Spleen (tissue), 11 donors: ENCODE data around the gene UAP1. TPM values are rescaled to one million over a fixed set of nuclear protein-coding genes. Genes with fewer than 3 reads are reported as not detected.

Experiments used
- DNase-seq: peaks from one replicate; pipeline ENCODE4 v3.0.0-alpha.2; 2020
- H3K27ac ChIP-seq, 8 donors: fragments of 200-600 bp; sonication (generic) in 7 of 8; 1 replicate in 4 of 8; 2 replicates in 4 of 8; pipeline versions ENCODE4 v1.5.0 to v1.8.0; 2016 to 2021; ENCODE audit warnings: inconsistent platforms in 4 of 8, mild to moderate bottlenecking in 4 of 8, moderate library complexity in 1 of 8
- H3K27me3 ChIP-seq, 7 donors: fragments of 200-600 bp; sonication (generic) in 6 of 7; replicated peaks in 1 of 7; 1 replicate in 4 of 7; 2 replicates in 3 of 7; pipeline versions ENCODE4 v1.5.0 to v1.8.0; 2016 to 2021; ENCODE audit warnings: inconsistent platforms in 3 of 7, mild to moderate bottlenecking in 1 of 7
- H3K36me3 ChIP-seq, 6 donors: fragments of 200-600 bp; sonication (generic) in 5 of 6; 1 replicate in 4 of 6; 2 replicates in 2 of 6; pipeline versions ENCODE4 v1.5.0 to v1.8.0; 2016 to 2021; ENCODE audit warnings: inconsistent platforms in 2 of 6
- H3K4me1 ChIP-seq, 6 donors: fragments of 200-600 bp; sonication (generic) in 5 of 6; 1 replicate in 3 of 6; 2 replicates in 3 of 6; pipeline versions ENCODE4 v1.5.0 to v1.8.0; 2016 to 2021; ENCODE audit warnings: inconsistent platforms in 3 of 6
- H3K4me3 ChIP-seq, 8 donors: fragments of 200-600 bp; sonication (generic) in 7 of 8; 1 replicate in 4 of 8; 2 replicates in 4 of 8; pipeline versions ENCODE4 v1.5.0 to v1.8.0; 2016 to 2021; ENCODE audit warnings: inconsistent platforms in 4 of 8, mild to moderate bottlenecking in 4 of 8, moderate library complexity in 2 of 8
- H3K9me3 ChIP-seq, 8 donors: fragments of 200-600 bp; sonication (generic) in 7 of 8; 1 replicate in 4 of 8; 2 replicates in 4 of 8; pipeline versions ENCODE4 v1.5.0 to v1.8.0; 2016 to 2021; ENCODE audit warnings: inconsistent platforms in 4 of 8
- POLR2A ChIP-seq, 3 donors: fragments of 450-650 bp; IDR thresholded peaks; one replicate each; pipeline ENCODE4 v1.5.1; 2017; ENCODE audit warnings: antibody characterized with exemption in 3 of 3, mild to moderate bottlenecking in 1 of 3
- POLR2AphosphoS5 ChIP-seq, 3 donors: sonication (generic); formaldehyde crosslinking; IDR thresholded peaks; one replicate each; pipeline ENCODE4 v1.5.1; 2017; ENCODE audit warnings: antibody characterized with exemption in 3 of 3
- WGBS, 5 donors: extraction: QIAGEN DNeasy Blood & Tissue Kit in 3 of 5; methylation state at CpG; one replicate each; pipeline versions ENCODE4 v1.1.5 to v1.1.7; 2013 to 2018; 5-methylcytosine and 5-hydroxymethylcytosine counted together
- intact Hi-C: fragments of 100-400 bp; cut with DNase I; formaldehyde crosslinking; loops from one replicate; pipeline ENCODE4 v1.15.0; 2023; ENCODE audit warnings: low total_unique reads
- polyA plus RNA-seq, 3 donors: library from polyadenylated mRNA; stranded (reverse); fragments of 200-250 nt; gene quantifications; one replicate each; pipeline ENCODE4 v1.2.1, GENCODE V29; 2013
- total RNA-seq, 7 donors: library from RNA; depleted of rRNA in 3 of 7; stranded (reverse); fragments of >200 nt in 3 of 7; fragmentation: NEBNext Ultra II Directional in 4 of 7; extraction: Animal tissue kit (Norgen Biotek cat#: 25700) in 4 of 7; gene quantifications; one replicate each; pipeline versions ENCODE4 v1.1.0 to v1.2.1, GENCODE V29; 2016 to 2021
- TF ChIP-seq, protein P1 (sequence below), 11 experiments: fragments of 200-600 bp in 7 of 11; fragments of 450-650 bp in 4 of 11; sonication (generic) in 4 of 11; IDR thresholded peaks in 8 of 11; conservative IDR thresholded peaks in 3 of 11; 1 replicate in 7 of 11; 2 replicates in 4 of 11; pipeline versions ENCODE4 v1.4.0 to v1.8.0; 2016 to 2021; ENCODE audit warnings: antibody characterized with exemption in 11 of 11, inconsistent platforms in 4 of 11, mild to moderate bottlenecking in 1 of 11
- donor health status: healthy with polysubstance abuse.
- donor health status: DM: no; HTN: no; CAD: no; lungs with moderate emphysema.
- donor health status: DM: no; HTN: no; CAD: no.
- donor health status: Bipolar disorder and iron deficiency.
- donor health status: healthy.
- donor health status: DM: no; HTN: no; CAD: no.
- donor health status: DM: yes; HTN: yes; CAD: no.

UAP1 gene
- total and polyA plus RNA-seq, 10 donors = 13.1 to 48.3 (median 21.2) TPM

DNA sequence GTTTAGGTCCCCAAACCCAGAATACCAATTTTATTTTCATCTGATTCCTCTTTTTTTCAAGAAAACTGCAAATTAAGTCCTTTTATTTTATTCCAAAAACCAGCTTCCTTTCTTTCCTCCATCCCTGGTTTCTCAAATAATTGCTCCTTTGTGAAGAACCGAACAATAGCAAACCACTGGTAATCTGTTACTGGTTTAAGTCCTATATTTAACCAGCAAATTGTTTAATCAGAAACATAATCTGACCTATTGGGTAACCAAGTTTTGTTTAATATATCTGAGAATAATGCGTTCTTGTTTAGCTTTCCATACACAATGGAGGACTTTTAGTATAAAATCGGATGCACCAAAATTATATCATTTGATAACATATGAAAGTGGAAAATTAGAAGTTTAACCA is 57.6 kb downstream of the UAP1 start:
- Histone ChIP-seq H3K36me3 (no peaks in the 10 kb centered on the region), H3K4me3 (no peak overlapping the region), H3K27me3 (no peaks in the 10 kb centered on the region), H3K4me1 (no peaks in the 10 kb centered on the region), H3K9me3 (peaks cover 3 to 27% (median 26%) of the 10 kb centered on the region in 8 donors), H3K27ac (no peak overlapping the region)
- intact Hi-C loops = no loop called here
- TF ChIP-seq POLR2AphosphoS5 (IDR thresholded peaks at IDR 0.05) = no peak
- TF ChIP-seq, protein P1, sequence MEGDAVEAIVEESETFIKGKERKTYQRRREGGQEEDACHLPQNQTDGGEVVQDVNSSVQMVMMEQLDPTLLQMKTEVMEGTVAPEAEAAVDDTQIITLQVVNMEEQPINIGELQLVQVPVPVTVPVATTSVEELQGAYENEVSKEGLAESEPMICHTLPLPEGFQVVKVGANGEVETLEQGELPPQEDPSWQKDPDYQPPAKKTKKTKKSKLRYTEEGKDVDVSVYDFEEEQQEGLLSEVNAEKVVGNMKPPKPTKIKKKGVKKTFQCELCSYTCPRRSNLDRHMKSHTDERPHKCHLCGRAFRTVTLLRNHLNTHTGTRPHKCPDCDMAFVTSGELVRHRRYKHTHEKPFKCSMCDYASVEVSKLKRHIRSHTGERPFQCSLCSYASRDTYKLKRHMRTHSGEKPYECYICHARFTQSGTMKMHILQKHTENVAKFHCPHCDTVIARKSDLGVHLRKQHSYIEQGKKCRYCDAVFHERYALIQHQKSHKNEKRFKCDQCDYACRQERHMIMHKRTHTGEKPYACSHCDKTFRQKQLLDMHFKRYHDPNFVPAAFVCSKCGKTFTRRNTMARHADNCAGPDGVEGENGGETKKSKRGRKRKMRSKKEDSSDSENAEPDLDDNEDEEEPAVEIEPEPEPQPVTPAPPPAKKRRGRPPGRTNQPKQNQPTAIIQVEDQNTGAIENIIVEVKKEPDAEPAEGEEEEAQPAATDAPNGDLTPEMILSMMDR (IDR thresholded peaks at IDR 0.05 in 8 of 11, conservative IDR thresholded peaks at IDR 0.05 in 3 of 11) = no peak
- TF ChIP-seq POLR2A (IDR thresholded peaks at IDR 0.05) = no peak
- DNase-seq = no peak
- WGBS, 5 donors = 93 to 98% (median 94%) methylated on average over 3 of the region's 3 CpGs

DNA sequence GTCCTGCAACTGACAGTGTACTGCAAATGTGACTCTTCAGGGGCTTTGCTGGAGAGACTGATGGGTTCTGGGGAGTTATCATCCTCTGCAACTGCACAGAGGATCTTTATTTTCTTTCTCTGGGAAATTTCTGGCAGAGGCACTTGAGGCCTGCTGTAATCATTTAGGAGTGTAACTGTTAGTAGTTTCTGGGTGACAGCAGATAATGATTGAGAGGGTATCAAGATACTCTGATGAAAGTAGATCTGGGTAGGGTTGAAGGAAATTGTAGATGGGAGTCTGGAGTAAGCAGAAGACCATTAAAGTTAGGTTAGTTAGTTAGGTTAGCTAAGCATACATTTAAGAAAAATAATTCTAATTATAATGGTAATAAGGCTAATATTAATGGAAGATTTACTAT is 59.7 kb downstream of the UAP1 start:
- H3K9me3 ChIP-seq = peaks cover 3 to 24% (median 22%) of the 10 kb centered on the region in 8 donors
- TF ChIP-seq, protein P1 (IDR thresholded peaks at IDR 0.05 in 8 of 11, conservative IDR thresholded peaks at IDR 0.05 in 3 of 11) = no peak
- TF ChIP-seq POLR2AphosphoS5 (IDR thresholded peaks at IDR 0.05) (no peak), POLR2A (IDR thresholded peaks at IDR 0.05) (no peak)
- no peaks in the 10 kb centered on the region for H3K36me3 ChIP-seq
- intact Hi-C loops = no loop called here
- no peak overlapping the region for H3K4me3 ChIP-seq
- no peaks in the 10 kb centered on the region for H3K4me1 ChIP-seq
- H3K27ac ChIP-seq = no peak overlapping the region
- no peak for DNase-seq
- H3K27me3 ChIP-seq = no peaks in the 10 kb centered on the region

DNA sequence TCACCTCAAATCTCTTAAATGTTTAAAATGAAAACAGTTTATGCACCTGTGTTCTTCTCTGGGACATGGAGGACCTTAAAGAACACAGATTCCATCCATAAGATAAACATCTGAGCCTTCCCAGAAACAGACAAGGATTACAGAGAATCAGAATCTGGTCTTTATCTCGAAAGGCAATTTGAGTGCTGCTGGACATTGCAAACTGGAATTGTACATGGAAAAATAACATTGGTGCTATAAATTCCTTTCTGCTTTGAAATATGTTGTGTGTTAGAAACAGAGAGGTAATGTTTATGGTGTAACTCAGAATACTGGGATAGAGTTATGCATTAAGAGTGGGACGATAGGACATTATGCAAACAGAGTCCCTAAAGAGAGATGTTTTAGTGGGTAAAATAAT is 64.2 kb downstream of the UAP1 start:
- Histone ChIP-seq H3K36me3 (no peaks in the 10 kb centered on the region), H3K4me3 (no peak overlapping the region), H3K9me3 (no peaks in the 10 kb centered on the region), H3K27me3 (no peaks in the 10 kb centered on the region), H3K27ac (no peak overlapping the region), H3K4me1 (peaks cover 0 to 4% (median 0%) of the 10 kb centered on the region in 6 donors)
- intact Hi-C loops = no loop called here
- 83 to 92% (median 88%) methylated on average over 2 of the region's 2 CpGs for WGBS, 5 donors
- no peak for TF ChIP-seq POLR2AphosphoS5 (IDR thresholded peaks at IDR 0.05)
- TF ChIP-seq POLR2A (IDR thresholded peaks at IDR 0.05) = no peak
- DNase-seq = no peak

DNA sequence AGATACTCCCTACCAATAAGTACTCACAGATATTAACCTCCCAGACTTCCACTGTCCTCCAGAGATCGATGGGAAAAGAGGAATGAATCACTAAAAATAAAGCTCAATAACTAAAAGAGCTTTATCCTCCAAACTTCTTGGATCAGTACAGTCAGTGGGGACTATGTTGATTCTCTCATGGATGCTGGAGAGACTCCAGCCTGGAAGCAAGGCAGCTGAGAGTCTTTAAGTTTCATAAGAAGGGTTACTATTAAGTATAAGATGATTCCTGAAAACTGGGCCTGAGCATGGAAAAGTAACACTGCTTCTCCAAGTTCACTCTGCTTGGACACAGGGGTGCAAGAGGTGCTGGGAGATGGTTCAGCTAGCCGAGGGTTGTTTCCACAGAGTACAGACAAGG is 64.6 kb downstream of the UAP1 start:
- Histone ChIP-seq H3K9me3 (no peaks in the 10 kb centered on the region), H3K27ac (peak overlapping the region in 1 of 8 donors; percentile 28), H3K4me3 (no peak overlapping the region), H3K4me1 (peaks cover 0 to 4% (median 0%) of the 10 kb centered on the region in 6 donors), H3K36me3 (no peaks in the 10 kb centered on the region), H3K27me3 (no peaks in the 10 kb centered on the region)
- DNase-seq = no peak
- TF ChIP-seq POLR2AphosphoS5 (IDR thresholded peaks at IDR 0.05) (no peak), POLR2A (IDR thresholded peaks at IDR 0.05) (no peak)
- TF ChIP-seq, protein P1 (IDR thresholded peaks at IDR 0.05 in 8 of 11, conservative IDR thresholded peaks at IDR 0.05 in 3 of 11) = no peak
- WGBS, 5 donors = 64 to 70% (median 67%) methylated on average over 2 of the region's 2 CpGs
- intact Hi-C loops = no loop called here

DNA sequence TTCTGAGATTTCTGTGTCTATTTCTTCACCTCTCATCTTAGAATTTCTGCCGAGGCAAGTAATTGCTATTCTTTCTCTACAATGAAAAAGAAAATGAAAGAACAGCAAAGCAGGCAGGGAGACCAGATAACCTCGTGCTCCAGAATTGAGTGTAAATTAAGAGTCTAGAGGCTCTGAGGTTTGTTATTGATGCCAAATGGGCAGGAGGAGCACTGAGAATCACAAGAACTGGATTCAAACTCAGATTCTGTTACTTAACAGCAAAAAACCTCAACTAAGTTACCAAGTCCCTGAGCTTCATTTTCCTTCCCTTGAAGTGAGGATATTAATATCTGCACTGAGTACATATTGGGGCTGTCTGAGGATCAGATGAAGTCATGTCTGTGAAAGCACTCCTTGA is 65.2 kb downstream of the UAP1 start:
- peak overlapping the region in 1 of 8 donors; percentile 28 for H3K27ac ChIP-seq
- peak overlapping the region in 2 of 8 donors; percentile 10 to 14 for H3K4me3 ChIP-seq
- H3K4me1 ChIP-seq = peaks cover 0 to 4% (median 0%) of the 10 kb centered on the region in 6 donors

More for the DNA sequence above, 65.2 kb downstream of the UAP1 start:
- Histone ChIP-seq H3K27me3 (no peaks in the 10 kb centered on the region), H3K36me3 (no peaks in the 10 kb centered on the region), H3K9me3 (no peaks in the 10 kb centered on the region)
- intact Hi-C loops = no loop called here
- no peak for DNase-seq
- TF ChIP-seq, protein P1 (IDR thresholded peaks at IDR 0.05 in 8 of 11, conservative IDR thresholded peaks at IDR 0.05 in 3 of 11) = no peak
- WGBS, 5 donors = 16 to 49% (median 35%) methylated on average over 2 of the region's 2 CpGs
